ENCODE measurements around the gene MAN2A2.

DNA sequence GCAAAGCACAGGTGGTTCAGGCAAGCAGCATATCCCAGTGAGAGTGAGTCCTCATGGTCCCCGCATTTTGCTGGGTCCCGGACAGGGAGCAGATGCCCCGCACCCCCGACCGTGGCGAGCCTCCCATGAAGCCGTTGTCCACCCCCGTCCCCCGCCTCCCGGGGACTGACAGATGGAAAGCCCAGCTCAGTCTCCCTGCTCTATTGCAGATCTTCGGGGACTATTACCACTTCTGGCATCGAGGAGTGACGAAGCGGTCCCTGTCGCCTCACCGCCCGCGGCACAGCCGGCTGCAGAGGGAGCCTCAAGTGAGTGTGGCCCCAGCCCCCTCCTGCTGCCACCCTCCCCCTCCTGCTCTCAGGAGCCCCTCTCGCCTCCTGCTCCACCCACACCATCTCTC is 27.1 kb upstream of the MAN2A2 start:
- TF ChIP-seq, protein P1, sequence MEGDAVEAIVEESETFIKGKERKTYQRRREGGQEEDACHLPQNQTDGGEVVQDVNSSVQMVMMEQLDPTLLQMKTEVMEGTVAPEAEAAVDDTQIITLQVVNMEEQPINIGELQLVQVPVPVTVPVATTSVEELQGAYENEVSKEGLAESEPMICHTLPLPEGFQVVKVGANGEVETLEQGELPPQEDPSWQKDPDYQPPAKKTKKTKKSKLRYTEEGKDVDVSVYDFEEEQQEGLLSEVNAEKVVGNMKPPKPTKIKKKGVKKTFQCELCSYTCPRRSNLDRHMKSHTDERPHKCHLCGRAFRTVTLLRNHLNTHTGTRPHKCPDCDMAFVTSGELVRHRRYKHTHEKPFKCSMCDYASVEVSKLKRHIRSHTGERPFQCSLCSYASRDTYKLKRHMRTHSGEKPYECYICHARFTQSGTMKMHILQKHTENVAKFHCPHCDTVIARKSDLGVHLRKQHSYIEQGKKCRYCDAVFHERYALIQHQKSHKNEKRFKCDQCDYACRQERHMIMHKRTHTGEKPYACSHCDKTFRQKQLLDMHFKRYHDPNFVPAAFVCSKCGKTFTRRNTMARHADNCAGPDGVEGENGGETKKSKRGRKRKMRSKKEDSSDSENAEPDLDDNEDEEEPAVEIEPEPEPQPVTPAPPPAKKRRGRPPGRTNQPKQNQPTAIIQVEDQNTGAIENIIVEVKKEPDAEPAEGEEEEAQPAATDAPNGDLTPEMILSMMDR (IDR thresholded peaks at IDR 0.05), result no peak
- TF ChIP-seq, protein P2, sequence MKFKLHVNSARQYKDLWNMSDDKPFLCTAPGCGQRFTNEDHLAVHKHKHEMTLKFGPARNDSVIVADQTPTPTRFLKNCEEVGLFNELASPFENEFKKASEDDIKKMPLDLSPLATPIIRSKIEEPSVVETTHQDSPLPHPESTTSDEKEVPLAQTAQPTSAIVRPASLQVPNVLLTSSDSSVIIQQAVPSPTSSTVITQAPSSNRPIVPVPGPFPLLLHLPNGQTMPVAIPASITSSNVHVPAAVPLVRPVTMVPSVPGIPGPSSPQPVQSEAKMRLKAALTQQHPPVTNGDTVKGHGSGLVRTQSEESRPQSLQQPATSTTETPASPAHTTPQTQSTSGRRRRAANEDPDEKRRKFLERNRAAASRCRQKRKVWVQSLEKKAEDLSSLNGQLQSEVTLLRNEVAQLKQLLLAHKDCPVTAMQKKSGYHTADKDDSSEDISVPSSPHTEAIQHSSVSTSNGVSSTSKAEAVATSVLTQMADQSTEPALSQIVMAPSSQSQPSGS (CRISPR knock-in tag; IDR thresholded peaks at IDR 0.05; ENCODE audit: borderline replicate concordance, low read depth), result no peak
- no peak for TF ChIP-seq SP1 (CRISPR knock-in tag; conservative IDR thresholded peaks at IDR 0.05)
- TF ChIP-seq, protein P3, sequence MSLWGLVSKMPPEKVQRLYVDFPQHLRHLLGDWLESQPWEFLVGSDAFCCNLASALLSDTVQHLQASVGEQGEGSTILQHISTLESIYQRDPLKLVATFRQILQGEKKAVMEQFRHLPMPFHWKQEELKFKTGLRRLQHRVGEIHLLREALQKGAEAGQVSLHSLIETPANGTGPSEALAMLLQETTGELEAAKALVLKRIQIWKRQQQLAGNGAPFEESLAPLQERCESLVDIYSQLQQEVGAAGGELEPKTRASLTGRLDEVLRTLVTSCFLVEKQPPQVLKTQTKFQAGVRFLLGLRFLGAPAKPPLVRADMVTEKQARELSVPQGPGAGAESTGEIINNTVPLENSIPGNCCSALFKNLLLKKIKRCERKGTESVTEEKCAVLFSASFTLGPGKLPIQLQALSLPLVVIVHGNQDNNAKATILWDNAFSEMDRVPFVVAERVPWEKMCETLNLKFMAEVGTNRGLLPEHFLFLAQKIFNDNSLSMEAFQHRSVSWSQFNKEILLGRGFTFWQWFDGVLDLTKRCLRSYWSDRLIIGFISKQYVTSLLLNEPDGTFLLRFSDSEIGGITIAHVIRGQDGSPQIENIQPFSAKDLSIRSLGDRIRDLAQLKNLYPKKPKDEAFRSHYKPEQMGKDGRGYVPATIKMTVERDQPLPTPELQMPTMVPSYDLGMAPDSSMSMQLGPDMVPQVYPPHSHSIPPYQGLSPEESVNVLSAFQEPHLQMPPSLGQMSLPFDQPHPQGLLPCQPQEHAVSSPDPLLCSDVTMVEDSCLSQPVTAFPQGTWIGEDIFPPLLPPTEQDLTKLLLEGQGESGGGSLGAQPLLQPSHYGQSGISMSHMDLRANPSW (CRISPR knock-in tag; conservative IDR thresholded peaks at IDR 0.05; ENCODE audit: low read depth), result no peak
- TF ChIP-seq ZNF138 (CRISPR knock-in tag; conservative IDR thresholded peaks at IDR 0.05), result no peak
- no peak for TF ChIP-seq CREB1 (CRISPR knock-in tag; IDR thresholded peaks at IDR 0.05)
- TF ChIP-seq ZNF416 (CRISPR knock-in tag; IDR thresholded peaks at IDR 0.05), result no peak
- TF ChIP-seq CREM (CRISPR knock-in tag; IDR thresholded peaks at IDR 0.05), result no peak
- no peak for TF ChIP-seq NFYB (CRISPR knock-in tag; conservative IDR thresholded peaks at IDR 0.05; ENCODE audit: low read depth)
- no peak for TF ChIP-seq FOXJ3 (CRISPR knock-in tag; IDR thresholded peaks at IDR 0.05; ENCODE audit: borderline replicate concordance)
- TF ChIP-seq, protein P4, sequence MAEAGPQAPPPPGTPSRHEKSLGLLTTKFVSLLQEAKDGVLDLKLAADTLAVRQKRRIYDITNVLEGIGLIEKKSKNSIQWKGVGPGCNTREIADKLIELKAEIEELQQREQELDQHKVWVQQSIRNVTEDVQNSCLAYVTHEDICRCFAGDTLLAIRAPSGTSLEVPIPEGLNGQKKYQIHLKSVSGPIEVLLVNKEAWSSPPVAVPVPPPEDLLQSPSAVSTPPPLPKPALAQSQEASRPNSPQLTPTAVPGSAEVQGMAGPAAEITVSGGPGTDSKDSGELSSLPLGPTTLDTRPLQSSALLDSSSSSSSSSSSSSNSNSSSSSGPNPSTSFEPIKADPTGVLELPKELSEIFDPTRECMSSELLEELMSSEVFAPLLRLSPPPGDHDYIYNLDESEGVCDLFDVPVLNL (CRISPR knock-in tag; IDR thresholded peaks at IDR 0.05; ENCODE audit: borderline replicate concordance, low read depth), result no peak
- TF ChIP-seq, protein P5, sequence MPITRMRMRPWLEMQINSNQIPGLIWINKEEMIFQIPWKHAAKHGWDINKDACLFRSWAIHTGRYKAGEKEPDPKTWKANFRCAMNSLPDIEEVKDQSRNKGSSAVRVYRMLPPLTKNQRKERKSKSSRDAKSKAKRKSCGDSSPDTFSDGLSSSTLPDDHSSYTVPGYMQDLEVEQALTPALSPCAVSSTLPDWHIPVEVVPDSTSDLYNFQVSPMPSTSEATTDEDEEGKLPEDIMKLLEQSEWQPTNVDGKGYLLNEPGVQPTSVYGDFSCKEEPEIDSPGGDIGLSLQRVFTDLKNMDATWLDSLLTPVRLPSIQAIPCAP (CRISPR knock-in tag; IDR thresholded peaks at IDR 0.05), result no peak
- no peak for TF ChIP-seq NR2C2 (CRISPR knock-in tag; IDR thresholded peaks at IDR 0.05)

Data from WTC11 (cell line).